DND-41 (cell line): Measurements from ENCODE around the gene PRMT5.

ENCODE experiments used
- CTCF ChIP-seq: IDR thresholded peaks from 2 replicates; pipeline ENCODE4 v1.5.1; 2012; ENCODE audit warnings: borderline replicate concordance, low read length, moderate library complexity, mild to moderate bottlenecking; ENCODE audit not compliant: poor library complexity, severe bottlenecking; ENCODE audit errors: extremely low read depth
- EZH2 ChIP-seq: IDR thresholded peaks from 3 replicates; pipeline ENCODE4 v1.6.1; 2012; ENCODE audit warnings: borderline replicate concordance, low read depth, mild to moderate bottlenecking, moderate library complexity, low read length, inconsistent platforms; ENCODE audit not compliant: severe bottlenecking

- peak; percentile 5 for TF ChIP-seq CTCF
- TF ChIP-seq EZH2 = no peak
These were observed at the start of gene PRMT5 for GRCh38 chr14:22929104-22929960.
